Measurements from ENCODE around the gene STAT5B.

STAT5B gene

DNA sequence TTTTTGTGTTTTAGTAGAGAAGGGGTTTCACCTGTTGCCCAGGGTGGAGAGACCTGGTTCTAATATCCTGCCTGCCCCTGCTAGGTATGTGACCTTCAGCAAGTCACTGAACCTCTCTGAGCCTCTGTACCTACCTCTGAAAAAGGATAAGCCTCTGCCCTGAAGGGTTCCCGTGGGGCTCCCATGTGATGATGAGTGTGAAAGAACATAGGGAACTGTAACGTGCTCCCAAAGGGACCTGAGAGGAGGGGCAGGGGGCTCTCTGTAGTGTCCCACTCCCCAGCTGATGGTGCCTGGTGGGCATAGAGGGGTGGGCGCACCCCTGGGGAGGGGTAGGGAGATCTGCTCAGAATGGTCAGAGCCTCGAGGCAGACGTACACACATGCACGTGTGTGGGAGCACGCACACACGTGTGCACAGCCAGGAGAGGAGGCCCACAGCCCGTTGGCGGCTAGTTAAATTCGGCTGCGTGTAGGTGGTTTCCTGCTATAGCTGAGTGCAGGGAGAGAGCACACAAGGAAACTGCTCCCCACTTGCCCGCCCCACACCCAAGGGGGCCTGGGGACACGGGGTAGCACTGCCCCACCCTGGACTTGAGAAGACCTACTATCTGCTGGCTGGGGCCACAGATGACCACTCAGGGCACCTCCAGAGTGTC is 101.9 kb downstream of the STAT5B start:
- no peak for DNase-seq

GRCh38 chr17:42171831-42172230 is 104.4 kb downstream of the STAT5B start:
- DNase-seq = no peak

DNA sequence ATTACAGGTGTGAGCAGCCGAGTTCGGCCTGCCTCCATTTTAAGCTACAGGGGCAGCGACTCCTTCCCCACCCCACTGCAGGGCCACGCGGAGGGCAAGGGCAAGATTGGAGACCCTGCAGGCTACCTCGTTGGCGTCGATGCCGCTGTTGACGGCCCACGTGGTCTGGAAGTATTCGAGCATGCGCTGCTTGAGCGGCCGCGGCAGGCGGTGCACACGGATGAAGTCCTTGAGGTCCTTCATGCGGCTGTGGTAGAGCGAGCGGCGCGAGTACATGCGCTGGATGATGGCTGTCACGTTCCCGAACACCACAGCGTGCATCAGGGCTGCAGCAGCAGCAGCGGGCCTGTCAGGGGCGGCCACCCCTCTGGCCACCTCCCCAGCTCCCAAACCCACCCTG is 106.8 kb downstream of the STAT5B start:
- DNase-seq = no peak

DNA sequence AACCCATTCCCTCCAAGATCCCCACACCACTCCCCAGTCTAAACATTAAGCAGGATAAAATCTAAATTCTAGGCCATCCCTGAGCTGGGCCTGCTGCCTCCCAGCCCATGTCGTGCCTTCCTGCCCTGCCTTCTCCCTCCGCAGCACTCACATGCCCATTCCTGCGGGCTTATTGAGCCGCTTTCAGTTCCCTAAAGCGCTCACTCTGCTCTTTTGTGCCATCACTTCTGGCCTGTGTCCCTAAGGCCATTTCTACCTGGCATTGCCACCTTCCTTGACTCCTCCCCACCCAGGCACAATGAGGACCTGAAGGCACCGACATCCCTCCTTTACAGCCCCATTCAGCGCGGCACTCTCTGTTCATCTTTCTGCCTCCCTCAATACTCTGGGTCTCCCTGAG is 108.4 kb downstream of the STAT5B start:
- DNase-seq = no peak

DNA sequence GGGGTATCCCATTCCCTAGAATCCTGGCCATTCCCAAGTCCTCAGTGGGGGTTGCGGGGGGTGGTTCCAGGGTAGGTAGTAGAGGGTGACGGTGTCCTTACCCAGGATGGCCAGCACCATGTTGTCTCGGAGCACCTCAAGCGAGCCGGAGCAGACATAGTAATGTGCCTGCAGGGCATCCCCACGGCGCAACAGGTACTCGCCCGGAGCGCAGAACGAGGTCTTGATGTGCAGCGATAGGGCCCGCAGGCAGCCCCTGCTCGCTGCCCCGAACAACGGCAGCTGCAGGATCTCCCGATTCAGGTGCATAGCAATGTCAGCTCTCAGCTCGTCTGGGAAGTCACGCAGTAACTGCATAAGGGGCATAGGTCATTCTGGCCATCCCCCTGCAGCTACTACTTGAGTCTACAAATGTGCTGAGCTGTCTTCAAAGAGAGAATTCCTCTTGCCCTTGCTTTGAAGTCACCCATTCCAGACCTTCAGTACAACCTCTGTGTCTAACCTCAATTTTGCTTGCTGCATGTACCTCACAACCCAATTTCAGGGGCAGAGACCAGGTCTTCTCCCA is 109.9 kb downstream of the STAT5B start:
- no peak for DNase-seq

GRCh38 chr17:42165751-42166150 is 110.4 kb downstream of the STAT5B start:
- no peak for DNase-seq

DNA sequence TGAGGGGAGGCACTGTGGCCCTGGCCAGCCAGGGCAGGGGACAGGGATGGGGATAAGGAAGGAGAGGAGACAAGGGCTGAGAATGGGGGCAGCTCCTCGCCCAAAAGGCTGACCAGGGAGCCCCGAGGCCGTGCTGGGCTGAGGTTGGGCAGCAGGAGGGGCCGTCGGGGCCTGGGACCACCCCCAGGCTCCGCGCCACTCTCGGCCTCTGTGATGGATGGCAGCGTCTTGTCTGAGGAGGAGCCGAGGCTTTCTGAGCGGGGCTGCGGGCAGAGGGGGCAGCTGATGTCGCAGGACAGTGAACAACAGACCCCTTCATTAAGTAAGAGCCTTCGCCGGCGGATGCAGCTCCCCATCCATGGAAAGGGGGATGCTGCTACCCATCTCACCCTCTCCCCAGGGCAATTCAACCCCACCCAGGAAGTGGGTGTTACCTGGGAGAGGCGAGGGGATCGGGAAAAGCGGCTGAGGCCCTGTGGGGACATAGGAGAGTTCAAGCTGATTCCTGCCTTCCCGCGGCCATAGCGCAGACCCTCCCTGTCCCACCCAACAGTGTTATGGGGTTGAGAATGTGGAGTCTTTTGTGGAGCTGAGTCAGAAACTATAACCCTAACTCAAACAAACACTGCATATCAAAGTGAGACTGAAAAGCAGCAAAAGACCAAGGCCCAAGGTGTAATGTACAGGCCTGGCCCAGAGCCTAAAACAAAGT is 112.3 kb downstream of the STAT5B start:
- DNase-seq = no peak

GRCh38 chr17:42163113-42163512 is 113.1 kb downstream of the STAT5B start:
- no peak for DNase-seq

GRCh38 chr17:42160531-42160910 is 115.7 kb downstream of the STAT5B start:
- DNase-seq = no peak

DNA sequence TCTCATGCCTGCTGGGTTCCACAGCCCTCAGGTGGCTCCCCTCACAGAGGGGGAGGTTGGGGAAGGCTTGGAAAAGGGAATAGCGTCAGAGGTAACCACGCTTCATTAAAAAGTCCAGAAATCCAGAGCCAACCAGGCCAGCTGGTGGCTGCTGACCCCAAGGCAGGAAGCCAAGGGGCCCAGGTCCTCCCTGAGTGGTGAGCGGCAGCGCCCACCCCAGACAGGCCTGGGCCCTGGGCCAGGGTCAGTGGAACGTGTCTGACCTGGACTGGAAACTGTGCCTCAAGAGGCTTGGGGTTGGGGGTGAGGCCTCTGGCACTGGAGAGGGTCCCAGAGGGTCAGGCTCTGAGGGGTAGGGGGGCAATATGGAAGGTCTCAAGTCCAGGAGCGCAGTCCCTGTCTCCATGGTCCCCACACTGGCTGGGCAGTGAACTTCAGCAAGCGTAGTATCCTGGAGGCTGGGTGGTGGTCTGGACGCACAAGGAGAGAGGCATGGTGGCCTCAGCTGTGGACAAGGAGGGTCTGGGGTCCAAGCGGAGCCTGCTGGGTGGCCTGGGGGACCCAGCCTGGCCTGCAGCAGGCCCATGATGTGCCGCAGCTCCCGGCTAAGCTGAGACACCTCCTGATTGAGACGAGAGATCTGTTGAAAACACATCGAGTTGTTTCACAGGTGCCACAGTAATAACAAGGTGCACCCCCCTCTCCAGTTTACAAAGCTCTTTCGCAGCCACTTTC is 116.2 kb downstream of the STAT5B start:
- DNase-seq = no peak

DNA sequence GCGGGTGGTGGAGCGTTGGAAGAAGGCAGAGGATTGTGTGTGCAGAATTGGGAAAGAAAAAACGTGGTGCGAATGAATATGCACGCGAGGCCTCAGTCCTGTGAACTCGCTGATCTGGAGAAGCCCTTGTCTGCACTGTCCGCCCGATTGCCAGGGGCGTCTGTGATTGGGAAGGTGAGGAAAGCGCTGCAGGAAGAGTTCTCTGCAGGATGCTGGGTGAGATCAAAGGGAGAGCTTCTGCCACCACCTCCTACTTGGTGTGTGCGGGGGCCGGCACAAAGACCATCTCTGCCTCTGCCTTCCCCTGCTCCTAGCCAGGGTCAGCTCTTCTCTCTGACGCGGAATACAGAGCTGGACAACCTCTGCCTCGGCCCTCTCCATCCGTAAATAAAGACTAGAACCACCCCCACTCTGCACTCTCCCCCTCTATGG is 120.6 kb downstream of the STAT5B start:
- no peak for DNase-seq

DNA sequence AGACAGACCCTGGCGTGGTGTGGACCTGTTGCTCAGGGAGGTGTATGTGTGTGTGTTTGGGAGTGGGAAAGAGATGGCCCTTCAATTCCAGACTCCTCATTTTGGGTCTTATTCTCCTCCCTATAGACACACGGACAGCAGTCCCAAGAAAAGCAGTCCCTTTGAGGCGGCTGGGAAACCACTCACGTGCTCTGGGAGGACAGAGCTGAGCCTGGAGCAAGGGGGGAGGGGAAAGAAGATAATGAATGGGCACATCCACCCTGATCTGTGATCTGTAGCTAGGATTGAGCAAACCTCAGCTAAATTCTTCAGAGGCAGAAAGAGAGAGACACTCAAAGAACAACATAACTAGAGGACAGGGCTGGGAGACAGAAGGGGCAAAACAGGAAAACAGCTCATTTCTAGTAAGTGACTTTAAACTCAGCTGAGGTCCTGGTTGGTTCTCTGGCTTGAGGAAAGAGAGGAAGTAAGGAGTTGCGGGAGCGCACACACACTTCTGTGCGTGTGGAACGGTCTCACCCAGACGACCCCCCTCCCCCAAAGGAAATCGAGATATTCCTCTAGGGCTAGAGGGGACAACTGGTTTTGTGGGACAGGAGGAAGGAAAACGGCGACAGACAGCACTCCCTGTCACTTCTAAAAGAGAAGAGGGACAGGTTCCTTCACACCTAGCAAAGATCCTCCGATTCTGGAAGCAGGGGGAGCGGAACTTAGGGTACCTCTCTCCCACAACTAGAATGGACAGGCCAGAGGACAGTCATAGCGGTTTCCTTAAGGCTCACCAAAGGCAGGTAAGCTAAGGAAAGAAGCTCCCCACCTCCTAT is 122.1 kb downstream of the STAT5B start:
- DNase-seq = no peak

All from NCI-H446 (cell line).